ENCODE data around the gene MIDN.

The MIDN gene

DNA sequence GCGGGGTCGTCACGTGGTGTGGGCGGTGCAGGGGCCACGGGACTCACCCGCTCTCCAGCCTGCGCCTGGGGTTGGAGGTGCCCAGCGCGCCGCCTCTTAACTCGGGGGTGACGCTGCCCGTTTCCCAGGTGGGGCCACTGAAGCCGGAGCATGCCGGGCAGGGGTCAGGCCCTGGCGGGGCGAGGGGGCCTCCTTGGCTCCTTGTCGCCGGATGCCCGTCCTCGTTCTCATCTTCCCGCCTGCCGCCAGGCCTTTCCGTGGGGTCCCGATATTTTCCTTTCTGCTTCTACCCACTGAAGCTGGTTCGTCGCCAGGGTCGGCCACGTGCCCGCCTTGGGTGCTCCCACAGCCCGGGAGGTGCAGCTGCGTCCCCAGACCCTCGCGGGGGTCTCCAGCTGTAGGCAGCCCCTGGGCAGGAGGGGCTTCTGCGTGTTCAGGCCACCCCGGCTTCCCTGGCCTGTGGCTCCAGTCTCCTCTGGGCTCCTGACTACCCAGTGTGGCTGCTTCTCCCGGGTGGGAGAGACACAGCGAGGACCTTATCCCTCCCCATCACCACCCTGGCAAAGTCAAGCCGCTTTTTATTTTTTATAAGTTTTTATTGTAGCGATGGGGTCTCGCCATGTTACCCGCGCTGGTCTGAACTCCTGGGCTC is 27.7 kb downstream of the MIDN start:
- H3K79me2 ChIP-seq (ENCODE audit: control insufficient read depth, low read length): peaks cover 51% of the 10 kb centered on the region
- H3K4me1 ChIP-seq (ENCODE audit: control insufficient read depth, low read length): peaks cover 45% of the 10 kb centered on the region
- H3K36me3 ChIP-seq (ENCODE audit: control insufficient read depth, low read length): peaks cover 89% of the 10 kb centered on the region
- H3K9me3 ChIP-seq (ENCODE audit: control insufficient read depth, insufficient read depth, low read length): no peaks in the 10 kb centered on the region
- peak overlapping the region; percentile 96 for H3K4me2 ChIP-seq (ENCODE audit: low read length)
- peaks cover 9% of the 10 kb centered on the region for H4K20me1 ChIP-seq (ENCODE audit: control insufficient read depth, insufficient read depth, low read depth, low read length)
- H3K4me3 ChIP-seq (ENCODE audit: low read length): peak overlapping the region; percentile 76
- H3K27me3 ChIP-seq (ENCODE audit: control insufficient read depth, low read length): no peaks in the 10 kb centered on the region
- H3K9me2 ChIP-seq (replicated peaks; ENCODE audit: control insufficient read depth, low read length): no peaks in the 10 kb centered on the region
- TF ChIP-seq, protein P1, sequence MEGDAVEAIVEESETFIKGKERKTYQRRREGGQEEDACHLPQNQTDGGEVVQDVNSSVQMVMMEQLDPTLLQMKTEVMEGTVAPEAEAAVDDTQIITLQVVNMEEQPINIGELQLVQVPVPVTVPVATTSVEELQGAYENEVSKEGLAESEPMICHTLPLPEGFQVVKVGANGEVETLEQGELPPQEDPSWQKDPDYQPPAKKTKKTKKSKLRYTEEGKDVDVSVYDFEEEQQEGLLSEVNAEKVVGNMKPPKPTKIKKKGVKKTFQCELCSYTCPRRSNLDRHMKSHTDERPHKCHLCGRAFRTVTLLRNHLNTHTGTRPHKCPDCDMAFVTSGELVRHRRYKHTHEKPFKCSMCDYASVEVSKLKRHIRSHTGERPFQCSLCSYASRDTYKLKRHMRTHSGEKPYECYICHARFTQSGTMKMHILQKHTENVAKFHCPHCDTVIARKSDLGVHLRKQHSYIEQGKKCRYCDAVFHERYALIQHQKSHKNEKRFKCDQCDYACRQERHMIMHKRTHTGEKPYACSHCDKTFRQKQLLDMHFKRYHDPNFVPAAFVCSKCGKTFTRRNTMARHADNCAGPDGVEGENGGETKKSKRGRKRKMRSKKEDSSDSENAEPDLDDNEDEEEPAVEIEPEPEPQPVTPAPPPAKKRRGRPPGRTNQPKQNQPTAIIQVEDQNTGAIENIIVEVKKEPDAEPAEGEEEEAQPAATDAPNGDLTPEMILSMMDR (IDR thresholded peaks at IDR 0.05; ENCODE audit: low read depth, low read length, poor library complexity, severe bottlenecking): no peak
- no peak for TF ChIP-seq EZH2phosphoT487 (IDR thresholded peaks at IDR 0.05; ENCODE audit: borderline replicate concordance, low read length)
- peaks cover 35% of the 10 kb centered on the region for H3F3A ChIP-seq (ENCODE audit: control insufficient read depth, insufficient read depth)
- peak overlapping the region; percentile 73 for H3K27ac ChIP-seq (ENCODE audit: low read depth, low read length)

DNA sequence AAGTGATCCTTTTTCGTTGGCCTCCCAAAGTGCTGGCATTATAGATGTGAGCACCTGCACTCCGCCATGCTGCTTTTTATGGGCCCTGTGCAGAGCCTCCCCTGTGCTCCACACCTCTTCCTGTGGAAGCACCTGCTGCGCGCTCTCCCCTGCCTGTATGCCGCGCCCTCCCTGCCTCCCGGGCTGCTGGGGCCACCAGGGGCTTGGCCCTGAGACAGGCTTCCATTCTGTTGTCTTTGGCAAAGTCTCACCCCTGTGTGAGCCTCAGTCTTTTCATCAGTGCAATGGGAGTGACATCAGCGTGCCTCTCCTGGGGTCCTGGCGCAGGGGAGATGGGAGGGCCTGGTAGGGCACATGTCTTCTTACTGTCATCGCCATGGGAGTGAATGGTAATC is 28.2 kb downstream of the MIDN start:
- H3K9me3 ChIP-seq (ENCODE audit: control insufficient read depth, insufficient read depth, low read length): no peaks in the 10 kb centered on the region
- no peaks in the 10 kb centered on the region for H3K9me2 ChIP-seq (replicated peaks; ENCODE audit: control insufficient read depth, low read length)
- peaks cover 5% of the 10 kb centered on the region for H4K20me1 ChIP-seq (ENCODE audit: control insufficient read depth, insufficient read depth, low read depth, low read length)
- H3K4me2 ChIP-seq (ENCODE audit: low read length): peak overlapping the region; percentile 96
- H3K4me1 ChIP-seq (ENCODE audit: control insufficient read depth, low read length): peaks cover 40% of the 10 kb centered on the region
- H3K27ac ChIP-seq (ENCODE audit: low read depth, low read length): peak overlapping the region; percentile 73
- peak overlapping the region; percentile 76 for H3K4me3 ChIP-seq (ENCODE audit: low read length)
- peaks cover 30% of the 10 kb centered on the region for H3F3A ChIP-seq (ENCODE audit: control insufficient read depth, insufficient read depth)
- H3K27me3 ChIP-seq (ENCODE audit: control insufficient read depth, low read length): no peaks in the 10 kb centered on the region
- H3K36me3 ChIP-seq (ENCODE audit: control insufficient read depth, low read length): peaks cover 84% of the 10 kb centered on the region
- TF ChIP-seq, protein P1 (IDR thresholded peaks at IDR 0.05; ENCODE audit: low read depth, low read length, poor library complexity, severe bottlenecking): no peak
- TF ChIP-seq EZH2phosphoT487 (IDR thresholded peaks at IDR 0.05; ENCODE audit: borderline replicate concordance, low read length): no peak
- peaks cover 46% of the 10 kb centered on the region for H3K79me2 ChIP-seq (ENCODE audit: control insufficient read depth, low read length)

DNA sequence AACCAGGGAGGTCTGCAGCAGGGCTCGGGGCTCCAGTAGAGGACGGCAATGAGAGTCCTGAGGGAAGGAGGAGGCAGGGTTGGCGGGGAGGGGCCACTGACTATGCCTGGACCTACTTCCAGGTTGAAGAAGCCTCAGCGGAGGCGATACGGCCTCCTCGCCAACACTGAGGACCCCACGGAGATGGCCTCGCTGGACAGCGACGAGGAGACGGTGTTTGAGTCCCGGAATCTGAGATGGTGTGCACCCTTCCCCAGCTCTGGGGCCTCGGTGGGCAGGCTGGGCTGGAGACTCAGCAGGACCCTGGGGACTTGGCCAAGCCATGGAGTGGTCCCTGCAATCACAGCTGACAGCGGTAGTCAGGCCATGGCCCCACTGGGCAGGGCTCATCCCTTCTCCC is 28.7 kb downstream of the MIDN start:
- H3K4me2 ChIP-seq (ENCODE audit: low read length): peak overlapping the region; percentile 96
- H3K79me2 ChIP-seq (ENCODE audit: control insufficient read depth, low read length): peaks cover 42% of the 10 kb centered on the region
- peaks cover 79% of the 10 kb centered on the region for H3K36me3 ChIP-seq (ENCODE audit: control insufficient read depth, low read length)
- peaks cover 36% of the 10 kb centered on the region for H3K4me1 ChIP-seq (ENCODE audit: control insufficient read depth, low read length)
- no peak overlapping the region for H3K27ac ChIP-seq (ENCODE audit: low read depth, low read length)
- peaks cover 5% of the 10 kb centered on the region for H4K20me1 ChIP-seq (ENCODE audit: control insufficient read depth, insufficient read depth, low read depth, low read length)
- H3F3A ChIP-seq (ENCODE audit: control insufficient read depth, insufficient read depth): peaks cover 26% of the 10 kb centered on the region
- H3K9me2 ChIP-seq (replicated peaks; ENCODE audit: control insufficient read depth, low read length): no peaks in the 10 kb centered on the region
- no peaks in the 10 kb centered on the region for H3K9me3 ChIP-seq (ENCODE audit: control insufficient read depth, insufficient read depth, low read length)
- H3K27me3 ChIP-seq (ENCODE audit: control insufficient read depth, low read length): no peaks in the 10 kb centered on the region
- TF ChIP-seq EZH2phosphoT487 (IDR thresholded peaks at IDR 0.05; ENCODE audit: borderline replicate concordance, low read length): no peak
- TF ChIP-seq, protein P1 (IDR thresholded peaks at IDR 0.05; ENCODE audit: low read depth, low read length, poor library complexity, severe bottlenecking): no peak
- peak overlapping the region; percentile 76 for H3K4me3 ChIP-seq (ENCODE audit: low read length)
